M059J (cell line): ENCODE data around the gene ZPLD1. TPM values are rescaled to one million over a fixed set of nuclear protein-coding genes. Genes with fewer than 3 reads are reported as not detected.

Experiments
- DNase-seq: peaks from one replicate; pipeline ENCODE4 v3.0.0-alpha.2; 2012; ENCODE audit warnings: low read depth
- total RNA-seq: library from RNA; depleted of rRNA; stranded (reverse); fragments of >200 nt; shearing (Covaris generic); gene quantifications from 2 replicates; pipeline ENCODE4 v1.2.3, GENCODE V29; 2014

The ZPLD1 gene
- total RNA-seq, 1 experiment from 2014 or later: 0.20 TPM

DNA sequence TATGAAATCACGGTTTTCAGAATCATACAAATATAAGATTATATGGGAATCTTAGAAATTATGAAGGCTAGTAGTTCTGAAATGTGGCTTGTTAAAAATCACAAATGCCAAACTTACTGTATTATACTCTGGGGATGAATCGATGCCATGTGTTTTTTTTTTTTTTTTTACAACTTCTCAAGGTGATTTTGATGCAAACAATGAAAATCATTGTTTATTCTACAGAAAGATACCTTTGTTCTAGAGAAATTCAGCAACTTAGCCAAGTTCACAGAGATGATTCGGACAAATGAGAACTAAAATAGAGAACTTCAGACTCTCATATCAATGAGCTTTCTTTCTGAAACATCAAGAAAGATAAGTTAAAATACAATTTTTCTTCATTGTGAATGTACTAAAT lies 92.0 kb downstream of the ZPLD1 start:
- DNase-seq: no peak

GRCh38 chr3:102528727-102529126 lies 93.9 kb downstream of the ZPLD1 start:
- no peak for DNase-seq
